Peyer's patch (tissue), 4 donors: ENCODE measurements around the gene KIF26B. TPM values are rescaled to one million over a fixed set of nuclear protein-coding genes. Genes with fewer than 3 reads are reported as not detected.

Source experiments
- DNase-seq, 3 donors: peaks; one replicate each; pipeline ENCODE4 v3.0.0-alpha.2; 2017 to 2019
- H3K27ac ChIP-seq, 4 donors: fragments of 200-600 bp; sonication (generic); one replicate each; pipeline ENCODE4 v1.5.1; 2016 to 2019
- H3K27me3 ChIP-seq, 2 donors: fragments of 200-600 bp; sonication (generic); one replicate each; pipeline ENCODE4 v1.5.1; 2019
- H3K36me3 ChIP-seq, 3 donors: fragments of 200-600 bp; sonication (generic); one replicate each; pipeline ENCODE4 v1.5.1; 2016 to 2019
- H3K4me1 ChIP-seq, 4 donors: fragments of 200-600 bp; sonication (generic); one replicate each; pipeline ENCODE4 v1.5.1; 2016 to 2019
- H3K4me3 ChIP-seq, 4 donors: fragments of 200-600 bp; sonication (generic); 1 replicate in 3 of 4; 2 replicates in 1 of 4; pipeline ENCODE4 v1.5.1; 2016 to 2019; ENCODE audit warnings: mild to moderate bottlenecking in 1 of 4
- H3K9me3 ChIP-seq, 4 donors: fragments of 200-600 bp; sonication (generic); one replicate each; pipeline ENCODE4 v1.5.1; 2016 to 2019; ENCODE audit warnings: mild to moderate bottlenecking in 1 of 4
- CTCF ChIP-seq, 6 experiments: fragments of 450-650 bp in 4 of 6; fragments of 200-600 bp in 2 of 6; sonication (generic) in 1 of 6; IDR thresholded peaks; one replicate each; pipeline ENCODE4 v1.5.1; 2017 to 2019; ENCODE audit warnings: antibody characterized with exemption in 6 of 6, mild to moderate bottlenecking in 3 of 6, moderate library complexity in 1 of 6
- POLR2A ChIP-seq, 2 donors: fragments of 450-650 bp; IDR thresholded peaks; one replicate each; pipeline ENCODE4 v1.5.1; 2017; ENCODE audit warnings: antibody characterized with exemption in 2 of 2, mild to moderate bottlenecking in 2 of 2, moderate library complexity in 2 of 2
- total RNA-seq, 4 donors: library from RNA; depleted of rRNA; stranded (reverse); fragments of >200 nt; gene quantifications; one replicate each; pipeline ENCODE4 v1.1.0, GENCODE V29; 2016

The KIF26B gene
- total RNA-seq, 4 donors from 2014 or later = 0.70 to 1.6 (median 1.1) TPM

- no peaks in the 10 kb centered on the region for H3K36me3 ChIP-seq
- TF ChIP-seq POLR2A (IDR thresholded peaks at IDR 0.05) (no peak), CTCF (IDR thresholded peaks at IDR 0.05) (no peak)
- no peak overlapping the region for H3K27ac ChIP-seq
- H3K9me3 ChIP-seq = no peaks in the 10 kb centered on the region
- no peaks in the 10 kb centered on the region for H3K4me1 ChIP-seq
- no peaks in the 10 kb centered on the region for H3K27me3 ChIP-seq
- DNase-seq = no peak
- no peak overlapping the region for H3K4me3 ChIP-seq
These were observed 519.2 kb downstream of the KIF26B start for GRCh38 chr1:245673881-245674414.

- no peaks in the 10 kb centered on the region for H3K9me3 ChIP-seq
- TF ChIP-seq CTCF (IDR thresholded peaks at IDR 0.05) (no peak), POLR2A (IDR thresholded peaks at IDR 0.05) (no peak)
- no peaks in the 10 kb centered on the region for H3K27me3 ChIP-seq
- no peaks in the 10 kb centered on the region for H3K36me3 ChIP-seq
- H3K27ac ChIP-seq = no peak overlapping the region
- no peaks in the 10 kb centered on the region for H3K4me1 ChIP-seq
- no peak overlapping the region for H3K4me3 ChIP-seq
- DNase-seq = peak in 1 of 3 donors; percentile 5
These were observed 522.9 kb downstream of the KIF26B start for GRCh38 chr1:245677461-245678240.

GRCh38 chr1:245678860-245679411, 524.2 kb downstream of the KIF26B start:
- Histone ChIP-seq H3K4me1 (no peaks in the 10 kb centered on the region), H3K4me3 (no peak overlapping the region), H3K27ac (no peak overlapping the region), H3K27me3 (no peaks in the 10 kb centered on the region), H3K36me3 (no peaks in the 10 kb centered on the region), H3K9me3 (no peaks in the 10 kb centered on the region)
- DNase-seq = peak in 1 of 3 donors; percentile 12
- no peak for TF ChIP-seq CTCF (IDR thresholded peaks at IDR 0.05)

GRCh38 chr1:245679821-245680780, 525.3 kb downstream of the KIF26B start:
- no peak for TF ChIP-seq CTCF (IDR thresholded peaks at IDR 0.05)
- no peak for TF ChIP-seq POLR2A (IDR thresholded peaks at IDR 0.05)
- H3K36me3 ChIP-seq = no peaks in the 10 kb centered on the region
- H3K4me1 ChIP-seq = no peaks in the 10 kb centered on the region
- H3K4me3 ChIP-seq = no peak overlapping the region
- no peaks in the 10 kb centered on the region for H3K9me3 ChIP-seq
- peak in 2 of 3 donors; percentile 15 to 29 for DNase-seq
- H3K27me3 ChIP-seq = no peaks in the 10 kb centered on the region
- no peak overlapping the region for H3K27ac ChIP-seq
